ENCODE results near the gene LHX6. TPM values are rescaled to one million over a fixed set of nuclear protein-coding genes. Genes with fewer than 3 reads are reported as not detected.

LHX6 gene
- total RNA-seq, result 0.13 and 0.14 TPM in 2 replicates

DNA sequence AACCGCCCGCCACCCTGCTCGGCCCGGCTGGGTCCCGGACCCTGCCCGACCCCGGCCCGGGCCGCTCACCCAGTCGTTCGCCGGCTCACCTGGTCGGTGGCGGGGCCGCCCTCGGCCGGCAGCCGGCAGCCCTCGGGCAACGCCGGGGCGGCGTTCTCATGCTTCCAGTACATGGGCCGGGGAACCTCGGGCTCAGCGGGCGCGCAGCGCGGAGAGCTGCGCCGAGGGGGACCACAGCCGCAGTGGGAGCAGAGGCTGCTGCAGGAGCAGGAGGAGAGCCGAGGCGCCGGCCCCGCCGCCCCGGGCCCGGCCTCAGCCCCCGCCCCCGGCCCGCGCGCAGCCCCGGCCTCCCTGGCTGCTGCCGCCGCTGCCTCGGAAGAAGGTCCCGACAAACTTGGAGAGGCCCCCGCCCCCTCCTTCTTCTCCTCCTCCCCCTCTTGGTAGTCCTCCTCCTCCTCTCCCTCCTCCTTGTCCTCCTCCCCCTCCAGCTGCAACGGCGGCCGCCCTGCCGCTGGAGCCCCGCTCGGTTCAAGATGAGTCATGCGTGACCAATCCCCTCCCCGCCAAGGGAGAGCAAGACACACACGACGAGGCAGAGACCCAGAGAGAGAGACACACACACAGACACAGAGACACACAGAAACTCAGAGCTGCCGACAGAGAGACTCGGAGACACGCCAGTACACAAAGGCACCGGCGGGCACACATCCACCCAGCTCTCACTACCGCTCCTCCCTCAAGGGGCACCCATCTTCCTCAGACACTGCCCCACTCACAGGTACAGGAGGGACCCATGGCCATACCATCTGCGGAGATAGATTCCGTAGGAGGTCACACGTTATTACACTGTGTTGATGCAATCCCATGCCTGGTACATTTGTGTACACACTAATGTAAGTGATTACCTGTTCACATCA, at the start of gene LHX6:
Gene LHX6, minus strand, starts transcription at position 390 of the 917 bp plus-strand sequence. Its CDS starts 217 bp downstream, at position 173.
- no peak for DNase-seq (ENCODE audit: low read depth, low spot score)

GRCh38 chr9:122277285-122277897, 48.6 kb upstream of the LHX6 start:
- no peak for DNase-seq (ENCODE audit: low read depth, low spot score)

DNA sequence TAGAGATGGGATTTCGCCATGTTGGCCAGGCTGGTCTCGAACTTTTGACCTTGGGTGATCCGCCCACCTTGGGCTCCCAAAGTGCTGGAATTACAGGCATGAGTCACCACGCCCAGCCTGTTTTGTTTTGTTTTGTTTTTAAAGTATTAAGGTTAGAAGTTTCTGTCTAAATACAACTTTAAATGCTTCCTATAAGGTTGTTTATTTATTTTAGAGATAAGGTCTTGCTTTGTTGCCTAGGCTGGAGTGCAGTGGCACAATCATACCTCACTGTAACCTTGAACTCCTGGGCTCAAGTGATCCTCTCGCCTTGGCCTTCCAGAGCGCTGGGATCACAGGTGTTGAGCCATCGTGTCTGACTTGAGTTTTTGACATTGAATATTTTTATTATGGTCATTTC, 47.3 kb upstream of the LHX6 start:
- no peak for DNase-seq (ENCODE audit: low read depth, low spot score)

DNA sequence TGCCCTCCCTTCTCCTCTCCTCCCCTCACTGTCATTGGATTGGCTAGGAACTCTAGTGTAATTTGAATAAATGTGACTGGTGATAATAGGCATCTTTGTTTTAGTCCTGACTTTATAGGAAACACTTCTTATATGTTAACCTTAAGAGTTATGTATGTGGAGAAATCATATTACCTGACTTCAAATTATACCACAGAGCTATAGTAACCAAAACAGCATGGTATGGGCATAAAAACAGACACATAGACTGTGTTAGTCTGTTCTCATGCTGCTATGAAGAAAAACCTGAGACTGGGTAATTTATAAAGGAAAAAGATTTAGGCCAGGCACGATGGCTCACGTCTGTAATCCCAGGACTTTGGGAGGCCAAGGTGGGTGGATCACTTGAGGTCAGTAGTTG, 45.3 kb upstream of the LHX6 start:
- no peak for DNase-seq (ENCODE audit: low read depth, low spot score)

DNA sequence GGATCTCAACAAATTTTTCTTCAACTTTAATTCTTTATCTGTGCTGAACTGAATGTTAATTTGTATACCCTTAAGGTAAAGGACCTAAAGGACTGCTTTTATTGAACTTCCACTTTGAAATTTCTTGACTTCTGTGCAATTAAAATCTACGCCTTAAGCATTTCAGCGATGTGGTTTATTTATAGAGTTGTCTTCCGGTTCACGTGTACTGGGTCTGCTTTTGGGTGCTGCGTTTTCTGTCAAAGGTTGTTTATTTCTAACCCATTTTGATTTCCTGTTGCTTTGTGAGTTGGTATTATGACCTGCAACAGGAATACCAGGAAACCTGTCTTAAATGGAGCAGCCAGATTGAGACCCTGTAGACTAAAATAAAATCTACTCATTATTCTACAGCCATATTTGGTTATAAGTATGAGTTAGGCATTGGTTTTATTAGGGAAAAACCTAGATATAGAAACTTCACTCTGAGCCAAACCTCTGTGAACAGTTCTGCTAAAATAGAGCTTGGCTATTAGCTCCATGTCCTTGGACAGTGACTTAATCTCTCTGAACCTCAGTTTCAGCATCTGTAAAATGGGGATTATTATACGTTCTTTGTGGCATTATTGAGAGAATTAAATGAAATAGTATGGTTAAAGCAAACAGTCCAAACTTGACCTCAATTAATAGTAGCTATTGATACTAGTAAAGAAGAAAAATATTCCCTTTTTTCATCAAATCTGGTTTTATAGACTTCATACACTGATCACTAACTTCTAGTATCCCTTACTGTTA, 39.5 kb upstream of the LHX6 start:
- no peak for DNase-seq (ENCODE audit: low read depth, low spot score)

- no peak for DNase-seq (ENCODE audit: low read depth, low spot score)
Measured at GRCh38 chr9:122265149-122265915, 36.6 kb upstream of the LHX6 start.

GRCh38 chr9:122264360-122265148, 35.8 kb upstream of the LHX6 start, which contains the start of the genes MRRF and RBM18:
Gene MRRF (plus strand): TSS chr9:122264882. CDS start chr9:122270892, 6,010 bp downstream.
Gene RBM18 (minus strand): TSS chr9:122264840. CDS start chr9:122261492, 3,348 bp downstream.
- peak; percentile 82 for DNase-seq (ENCODE audit: low read depth, low spot score)

- DNase-seq (ENCODE audit: low read depth, low spot score), result no peak
Measured at GRCh38 chr9:122263699-122264349, 35.1 kb upstream of the LHX6 start.

GRCh38 chr9:122262073-122262472, 33.3 kb upstream of the LHX6 start:
- no peak for DNase-seq (ENCODE audit: low read depth, low spot score)

GRCh38 chr9:122261469-122261881, 32.7 kb upstream of the LHX6 start:
- no peak for DNase-seq (ENCODE audit: low read depth, low spot score)

GRCh38 chr9:122258886-122259415, 30.2 kb upstream of the LHX6 start:
- no peak for DNase-seq (ENCODE audit: low read depth, low spot score)

GRCh38 chr9:122256206-122256605, 27.4 kb upstream of the LHX6 start:
- no peak for DNase-seq (ENCODE audit: low read depth, low spot score)

- no peak for DNase-seq (ENCODE audit: low read depth, low spot score)
Measured at GRCh38 chr9:122254761-122255160, 26.0 kb upstream of the LHX6 start.

DNA sequence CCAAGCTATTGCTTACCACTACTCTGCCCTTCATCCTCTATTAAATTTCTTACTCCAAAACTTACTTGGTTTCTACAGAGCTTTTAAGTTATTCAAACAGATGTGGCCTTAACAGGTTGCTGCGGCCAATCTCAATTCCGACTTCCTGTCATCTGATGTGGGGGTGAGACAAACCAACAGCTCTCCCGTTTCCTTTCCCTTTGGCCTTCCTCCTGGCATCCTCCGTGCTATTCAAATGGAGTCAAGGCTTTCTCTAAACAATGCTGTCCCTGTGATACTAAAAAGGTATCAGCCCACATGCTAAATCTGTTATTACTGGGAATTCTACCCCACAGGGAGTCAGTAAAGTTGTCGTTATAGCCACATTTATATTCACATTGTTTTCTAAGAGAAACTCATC, 24.0 kb upstream of the LHX6 start:
- no peak for DNase-seq (ENCODE audit: low read depth, low spot score)

- no peak for DNase-seq (ENCODE audit: low read depth, low spot score)
Measured at GRCh38 chr9:122251351-122251750, 22.6 kb upstream of the LHX6 start.

- peak; percentile 51 for DNase-seq (ENCODE audit: low read depth, low spot score)
Measured at GRCh38 chr9:122248448-122248865, 19.7 kb upstream of the LHX6 start.

- DNase-seq (ENCODE audit: low read depth, low spot score), result no peak
Measured at GRCh38 chr9:122246666-122247065, 17.9 kb upstream of the LHX6 start.

DNA sequence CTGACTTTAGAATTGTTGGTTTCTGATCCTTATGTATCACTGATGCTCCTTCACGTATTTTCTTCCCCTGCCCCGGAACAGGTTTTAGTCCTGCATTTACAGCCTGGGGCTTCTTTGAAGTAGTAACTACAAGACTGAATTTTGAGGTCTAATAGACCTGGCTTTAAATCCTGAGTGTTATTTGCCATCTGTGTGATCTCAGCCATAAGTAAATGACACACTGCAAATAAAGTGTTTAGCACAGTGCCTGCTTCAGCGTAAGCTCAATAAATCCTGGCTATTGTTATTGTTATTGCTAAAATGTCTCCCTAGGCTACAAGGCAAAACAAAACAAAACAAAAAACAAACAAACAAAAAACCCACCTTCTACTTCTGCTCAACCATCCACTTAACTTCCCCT, 15.6 kb upstream of the LHX6 start:
- no peak for DNase-seq (ENCODE audit: low read depth, low spot score)

GRCh38 chr9:122239722-122240121, 11.0 kb upstream of the LHX6 start:
- no peak for DNase-seq (ENCODE audit: low read depth, low spot score)
